ENCODE measurements around the gene CIITA.

- TF ChIP-seq, protein P1, sequence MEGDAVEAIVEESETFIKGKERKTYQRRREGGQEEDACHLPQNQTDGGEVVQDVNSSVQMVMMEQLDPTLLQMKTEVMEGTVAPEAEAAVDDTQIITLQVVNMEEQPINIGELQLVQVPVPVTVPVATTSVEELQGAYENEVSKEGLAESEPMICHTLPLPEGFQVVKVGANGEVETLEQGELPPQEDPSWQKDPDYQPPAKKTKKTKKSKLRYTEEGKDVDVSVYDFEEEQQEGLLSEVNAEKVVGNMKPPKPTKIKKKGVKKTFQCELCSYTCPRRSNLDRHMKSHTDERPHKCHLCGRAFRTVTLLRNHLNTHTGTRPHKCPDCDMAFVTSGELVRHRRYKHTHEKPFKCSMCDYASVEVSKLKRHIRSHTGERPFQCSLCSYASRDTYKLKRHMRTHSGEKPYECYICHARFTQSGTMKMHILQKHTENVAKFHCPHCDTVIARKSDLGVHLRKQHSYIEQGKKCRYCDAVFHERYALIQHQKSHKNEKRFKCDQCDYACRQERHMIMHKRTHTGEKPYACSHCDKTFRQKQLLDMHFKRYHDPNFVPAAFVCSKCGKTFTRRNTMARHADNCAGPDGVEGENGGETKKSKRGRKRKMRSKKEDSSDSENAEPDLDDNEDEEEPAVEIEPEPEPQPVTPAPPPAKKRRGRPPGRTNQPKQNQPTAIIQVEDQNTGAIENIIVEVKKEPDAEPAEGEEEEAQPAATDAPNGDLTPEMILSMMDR (IDR thresholded peaks at IDR 0.05; ENCODE audit: low read depth, low read length, poor library complexity, severe bottlenecking), result no peak
- TF ChIP-seq EZH2phosphoT487 (IDR thresholded peaks at IDR 0.05; ENCODE audit: borderline replicate concordance, low read length), result no peak
Measured at GRCh38 chr16:10888320-10888937, 11.4 kb downstream of the CIITA start.

All from DOHH2 (cell line).